ENCODE results near the gene SFMBT1.

The SFMBT1 gene

DNA sequence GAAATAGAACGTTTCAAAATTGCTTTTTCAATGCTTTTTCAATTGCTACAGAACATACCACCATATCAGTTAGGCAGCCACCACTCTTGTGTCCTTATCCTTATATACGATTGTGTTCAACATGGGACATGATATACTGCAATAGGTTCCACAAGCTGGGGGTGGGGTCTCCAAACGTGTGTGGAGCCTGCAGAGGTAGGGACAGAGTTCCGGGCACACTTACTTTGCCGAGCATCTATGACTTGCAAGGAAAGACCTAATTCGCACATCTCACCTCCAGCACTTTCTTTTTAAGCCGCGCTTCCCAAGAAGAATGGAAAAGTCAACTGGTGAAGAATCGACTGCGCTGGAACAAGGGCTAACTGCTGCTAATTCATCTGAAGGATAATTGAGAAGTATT is 39.6 kb upstream of the SFMBT1 start:
- no peaks in the 10 kb centered on the region for H3K36me3 ChIP-seq (ENCODE audit: control insufficient read depth, insufficient read depth, low read length)
- no peak for TF ChIP-seq CTCF (IDR thresholded peaks at IDR 0.05)

GRCh38 chr3:53084310-53085001 is 38.6 kb upstream of the SFMBT1 start:
- no peak overlapping the region for H3K4me2 ChIP-seq (ENCODE audit: low read length)
- TF ChIP-seq CTCF (IDR thresholded peaks at IDR 0.05) = no peak
- no peaks in the 10 kb centered on the region for H3K27me3 ChIP-seq (ENCODE audit: control insufficient read depth, insufficient read depth, low read length)
- no peak overlapping the region for H3K4me3 ChIP-seq (ENCODE audit: low read depth, low read length)
- H3K9me3 ChIP-seq (ENCODE audit: control insufficient read depth, low read length) = no peaks in the 10 kb centered on the region
- no peaks in the 10 kb centered on the region for H3K36me3 ChIP-seq (ENCODE audit: control insufficient read depth, insufficient read depth, low read length)
- H2AFZ ChIP-seq = no peak overlapping the region
- no peak overlapping the region for H3K9ac ChIP-seq
- no peaks in the 10 kb centered on the region for H3K4me1 ChIP-seq
- no peaks in the 10 kb centered on the region for H3K79me2 ChIP-seq
- H3K27ac ChIP-seq = no peak overlapping the region

More for the DNA sequence above, 39.6 kb upstream of the SFMBT1 start:
- no peaks in the 10 kb centered on the region for H3K27me3 ChIP-seq (ENCODE audit: control insufficient read depth, insufficient read depth, low read length)
- H3K9me3 ChIP-seq (ENCODE audit: control insufficient read depth, low read length) = no peaks in the 10 kb centered on the region
- H3K9ac ChIP-seq = no peak overlapping the region
- no peaks in the 10 kb centered on the region for H3K4me1 ChIP-seq
- H2AFZ ChIP-seq = no peak overlapping the region
- H3K27ac ChIP-seq = no peak overlapping the region
- no peaks in the 10 kb centered on the region for H3K79me2 ChIP-seq
- H3K4me3 ChIP-seq (ENCODE audit: low read depth, low read length) = no peak overlapping the region
- no peak overlapping the region for H3K4me2 ChIP-seq (ENCODE audit: low read length)

DNA sequence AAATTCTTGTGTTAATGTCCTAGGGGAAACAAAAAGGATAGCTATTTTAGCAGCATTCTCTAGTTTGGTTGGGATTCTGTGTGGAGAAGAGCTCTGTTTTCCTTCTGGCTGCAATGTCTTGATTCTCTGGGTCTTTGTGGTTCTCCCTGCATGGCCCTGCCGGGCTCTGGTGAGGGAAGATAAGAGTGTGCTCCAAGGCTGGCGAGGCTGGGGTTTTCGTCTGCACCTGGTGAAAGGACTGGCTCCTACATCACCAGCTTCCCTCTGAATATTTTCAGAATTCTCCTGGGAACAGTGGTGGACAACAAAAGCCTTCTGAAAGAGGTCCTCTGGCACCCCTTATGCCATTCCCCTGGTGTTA is 38.1 kb upstream of the SFMBT1 start:
- TF ChIP-seq CTCF (IDR thresholded peaks at IDR 0.05) = no peak
- Histone ChIP-seq H3K4me2 (ENCODE audit: low read length) (no peak overlapping the region), H3K27ac (no peak overlapping the region), H2AFZ (no peak overlapping the region), H3K9ac (no peak overlapping the region), H3K79me2 (no peaks in the 10 kb centered on the region), H3K4me3 (ENCODE audit: low read depth, low read length) (no peak overlapping the region), H3K9me3 (ENCODE audit: control insufficient read depth, low read length) (no peaks in the 10 kb centered on the region), H3K27me3 (ENCODE audit: control insufficient read depth, insufficient read depth, low read length) (no peaks in the 10 kb centered on the region), H3K4me1 (no peaks in the 10 kb centered on the region), H3K36me3 (ENCODE audit: control insufficient read depth, insufficient read depth, low read length) (no peaks in the 10 kb centered on the region)

- Histone ChIP-seq H3K4me3 (ENCODE audit: low read depth, low read length) (no peak overlapping the region), H3K36me3 (ENCODE audit: control insufficient read depth, insufficient read depth, low read length) (no peaks in the 10 kb centered on the region), H3K27me3 (ENCODE audit: control insufficient read depth, insufficient read depth, low read length) (no peaks in the 10 kb centered on the region), H3K9ac (no peak overlapping the region), H2AFZ (no peak overlapping the region), H3K4me1 (no peaks in the 10 kb centered on the region), H3K79me2 (no peaks in the 10 kb centered on the region), H3K4me2 (ENCODE audit: low read length) (no peak overlapping the region), H3K27ac (no peak overlapping the region), H3K9me3 (ENCODE audit: control insufficient read depth, low read length) (no peaks in the 10 kb centered on the region)
- no peak for TF ChIP-seq CTCF (IDR thresholded peaks at IDR 0.05)
These were observed 37.6 kb upstream of the SFMBT1 start for GRCh38 chr3:53083521-53083920.

GRCh38 chr3:53082736-53083135 is 36.9 kb upstream of the SFMBT1 start:
- H3K4me2 ChIP-seq (ENCODE audit: low read length) = no peak overlapping the region
- no peak overlapping the region for H3K27ac ChIP-seq
- no peak overlapping the region for H3K4me3 ChIP-seq (ENCODE audit: low read depth, low read length)
- no peak overlapping the region for H2AFZ ChIP-seq
- TF ChIP-seq CTCF (IDR thresholded peaks at IDR 0.05) = no peak
- H3K9ac ChIP-seq = no peak overlapping the region
- H3K27me3 ChIP-seq (ENCODE audit: control insufficient read depth, insufficient read depth, low read length) = no peaks in the 10 kb centered on the region
- no peaks in the 10 kb centered on the region for H3K9me3 ChIP-seq (ENCODE audit: control insufficient read depth, low read length)
- H3K4me1 ChIP-seq = no peaks in the 10 kb centered on the region
- H3K79me2 ChIP-seq = no peaks in the 10 kb centered on the region
- no peaks in the 10 kb centered on the region for H3K36me3 ChIP-seq (ENCODE audit: control insufficient read depth, insufficient read depth, low read length)

Data from parathyroid adenoma (tissue), 2 donors.